Measurements from ENCODE around the gene GPBAR1.

The GPBAR1 gene

GRCh38 chr2:218260742-218261422 is at the start of gene GPBAR1:
Gene GPBAR1 (plus strand): TSS chr2:218261015. CDS start chr2:218262725, 1,710 bp downstream.
- H3K9ac ChIP-seq (ENCODE audit: low read length): no peak within 1 kb of the TSS
- peaks cover 40% of the 10 kb centered on the region for H3K4me1 ChIP-seq (ENCODE audit: low read length)
- H3K4me2 ChIP-seq (ENCODE audit: low read depth, low read length): peak within 1 kb of the TSS; percentile 25

GRCh38 chr2:218214116-218214515 is 46.7 kb upstream of the GPBAR1 start:
- H3K9ac ChIP-seq (ENCODE audit: low read length): no peak overlapping the region
- H3K9me3 ChIP-seq (replicated peaks; ENCODE audit: insufficient read depth, low read length): no peaks in the 10 kb centered on the region
- H3K4me1 ChIP-seq (ENCODE audit: low read length): peaks cover 7% of the 10 kb centered on the region; the same call in 1 of the 2 replicates
- H3K36me3 ChIP-seq (replicated peaks; ENCODE audit: insufficient read depth, low read length): no peaks in the 10 kb centered on the region
- H3K27me3 ChIP-seq (replicated peaks; ENCODE audit: insufficient read depth, low read length): no peaks in the 10 kb centered on the region
- DNase-seq: no peak
- peaks cover 29% of the 10 kb centered on the region for H3K79me2 ChIP-seq (ENCODE audit: low read length)
- H3F3A ChIP-seq (ENCODE audit: insufficient read depth, low read length): peaks cover 26% of the 10 kb centered on the region
- no peaks in the 10 kb centered on the region for H4K20me1 ChIP-seq (ENCODE audit: insufficient read depth, low read length)
- no peak overlapping the region for H3K4me2 ChIP-seq (ENCODE audit: low read depth, low read length)
- H2AFZ ChIP-seq (ENCODE audit: low read length): no peak overlapping the region
- no peaks in the 10 kb centered on the region for H3K9me2 ChIP-seq (replicated peaks; ENCODE audit: insufficient read depth, low read length)
- TF ChIP-seq EZH2phosphoT487 (IDR thresholded peaks at IDR 0.05; ENCODE audit: low read length): no peak
- TF ChIP-seq EZH2 (optimal IDR thresholded peaks at IDR 0.05; ENCODE audit: low read depth, low read length): no peak
- TF ChIP-seq CTCF (IDR thresholded peaks at IDR 0.05; ENCODE audit: low read length): no peak
- no peak overlapping the region for H3K27ac ChIP-seq (ENCODE audit: low read length)
- H3K4me3 ChIP-seq (ENCODE audit: low read length): no peak overlapping the region

More at GRCh38 chr2:218260742-218261422, at the start of gene GPBAR1:
- H3K79me2 ChIP-seq (ENCODE audit: low read length): 0 out of 2 replicates have a peak, but pooled peaks cover 3% of the 10 kb centered on the region
- H3K9me2 ChIP-seq (replicated peaks; ENCODE audit: insufficient read depth, low read length): no peaks in the 10 kb centered on the region
- no peak for TF ChIP-seq EZH2 (optimal IDR thresholded peaks at IDR 0.05; ENCODE audit: low read depth, low read length)
- no peak for TF ChIP-seq CTCF (IDR thresholded peaks at IDR 0.05; ENCODE audit: low read length)
- TF ChIP-seq EZH2phosphoT487 (IDR thresholded peaks at IDR 0.05; ENCODE audit: low read length): no peak
- H4K20me1 ChIP-seq (ENCODE audit: insufficient read depth, low read length): no peaks in the 10 kb centered on the region
- H3K27ac ChIP-seq (ENCODE audit: low read length): peak within 1 kb of the TSS; percentile 20; the same call in 1 of the 2 replicates
- no peak within 1 kb of the TSS for H2AFZ ChIP-seq (ENCODE audit: low read length)
- peaks cover 17% of the 10 kb centered on the region for H3F3A ChIP-seq (ENCODE audit: insufficient read depth, low read length)
- no peaks in the 10 kb centered on the region for H3K36me3 ChIP-seq (replicated peaks; ENCODE audit: insufficient read depth, low read length)
- DNase-seq: no peak
- H3K9me3 ChIP-seq (replicated peaks; ENCODE audit: insufficient read depth, low read length): no peaks in the 10 kb centered on the region
- H3K4me3 ChIP-seq (ENCODE audit: low read length): no peak within 1 kb of the TSS
- no peaks in the 10 kb centered on the region for H3K27me3 ChIP-seq (replicated peaks; ENCODE audit: insufficient read depth, low read length)

- Histone ChIP-seq H3K27me3 (replicated peaks; ENCODE audit: insufficient read depth, low read length) (no peaks in the 10 kb centered on the region), H2AFZ (ENCODE audit: low read length) (peak overlapping the region; percentile 98), H3K4me2 (ENCODE audit: low read depth, low read length) (peak overlapping the region; percentile 85), H3K9ac (ENCODE audit: low read length) (peak overlapping the region; percentile 92; the same call in 1 of the 2 replicates), H4K20me1 (ENCODE audit: insufficient read depth, low read length) (peaks cover under 1% of the 10 kb centered on the region; the same call in 1 of the 2 replicates), H3K9me3 (replicated peaks; ENCODE audit: insufficient read depth, low read length) (no peaks in the 10 kb centered on the region), H3F3A (ENCODE audit: insufficient read depth, low read length) (peaks cover 48% of the 10 kb centered on the region), H3K27ac (ENCODE audit: low read length) (peak overlapping the region; percentile 60; the same call in 1 of the 2 replicates), H3K4me1 (ENCODE audit: low read length) (peaks cover 15% of the 10 kb centered on the region), H3K4me3 (ENCODE audit: low read length) (peak overlapping the region; percentile 94), H3K79me2 (ENCODE audit: low read length) (peaks cover 51% of the 10 kb centered on the region), H3K36me3 (replicated peaks; ENCODE audit: insufficient read depth, low read length) (peaks cover 5% of the 10 kb centered on the region; the same call in 1 of the 2 replicates), H3K9me2 (replicated peaks; ENCODE audit: insufficient read depth, low read length) (no peaks in the 10 kb centered on the region)
- DNase-seq: no peak
- TF ChIP-seq EZH2 (optimal IDR thresholded peaks at IDR 0.05; ENCODE audit: low read depth, low read length) (no peak), CTCF (IDR thresholded peaks at IDR 0.05; ENCODE audit: low read length) (no peak), EZH2phosphoT487 (IDR thresholded peaks at IDR 0.05; ENCODE audit: low read length) (no peak)
Observed at GRCh38 chr2:218216336-218216673, 44.5 kb upstream of the GPBAR1 start.
